HepG2 (cell line): Measurements from ENCODE around the gene KIF22. TPM values are rescaled to one million over a fixed set of nuclear protein-coding genes. Genes with fewer than 3 reads are reported as not detected.

Experiments used
- ARHGAP35 ChIP-seq: sonication (generic); formaldehyde crosslinking; IDR thresholded peaks from 2 replicates; pipeline ENCODE4 v1.9.0; 2022; ENCODE audit warnings: mild to moderate bottlenecking, inconsistent platforms, moderate library complexity, missing genetic modification reagents, borderline replicate concordance
- CCAR2 ChIP-seq: fragments of 200-400 bp; formaldehyde crosslinking; optimal IDR thresholded peaks from 2 replicates; pipeline ENCODE3; 2018; ENCODE audit warnings: low read depth, mild to moderate bottlenecking, low read length, moderate library complexity
- KLF11 ChIP-seq: IDR thresholded peaks from 2 replicates; pipeline ENCODE4 v1.6.1; 2016; ENCODE audit warnings: missing compliant biosample characterization
- KLF9 ChIP-seq: IDR thresholded peaks from 2 replicates; pipeline ENCODE4 v1.6.1; 2016; ENCODE audit warnings: low read depth
- SRY ChIP-seq: sonication (generic); formaldehyde crosslinking; IDR thresholded peaks from 2 replicates; pipeline ENCODE4 v1.8.0; 2022; ENCODE audit warnings: mild to moderate bottlenecking, missing genetic modification reagents
- TOPORS ChIP-seq: sonication (generic); formaldehyde crosslinking; IDR thresholded peaks from 2 replicates; pipeline ENCODE4 v1.8.0; 2023; ENCODE audit warnings: mild to moderate bottlenecking, missing genetic modification reagents
- ZBTB7A ChIP-seq: sonication (generic); formaldehyde crosslinking; IDR thresholded peaks from 2 replicates; pipeline ENCODE4 v1.8.0; 2022; ENCODE audit warnings: mild to moderate bottlenecking, missing genetic modification reagents
- ZKSCAN5 ChIP-seq: sonication (generic); formaldehyde crosslinking; IDR thresholded peaks from 2 replicates; pipeline ENCODE4 v1.5.1; 2020; ENCODE audit warnings: mild to moderate bottlenecking, missing genetic modification reagents
- ZNF274 ChIP-seq: sonication (generic); formaldehyde crosslinking; IDR thresholded peaks from 2 replicates; pipeline ENCODE4 v1.5.1; 2020; ENCODE audit warnings: mild to moderate bottlenecking, missing genetic modification reagents
- ZNF3 ChIP-seq: IDR thresholded peaks from 2 replicates; pipeline ENCODE4 v1.7.0; 2017; ENCODE audit warnings: inconsistent platforms
- ZNF780A ChIP-seq: sonication (generic); formaldehyde crosslinking; IDR thresholded peaks from 2 replicates; pipeline ENCODE4 v1.8.0; 2022; ENCODE audit warnings: mild to moderate bottlenecking, missing genetic modification reagents, moderate library complexity
- ZNF781 ChIP-seq: sonication (generic); formaldehyde crosslinking; IDR thresholded peaks from 2 replicates; pipeline ENCODE4 v1.5.1; 2020; ENCODE audit warnings: borderline replicate concordance, mild to moderate bottlenecking, missing genetic modification reagents; ENCODE audit errors: not compliant biosample characterization
- polyA plus RNA-seq, 8 experiments: library from polyadenylated mRNA; depleted of rRNA in 3 of 8; stranded (reverse) in 7 of 8; unstranded in 1 of 8; fragments of >200 nt; fragmentation: Illumina TruSeq in 4 of 8; extraction: Trizol in 4 of 8; gene quantifications; 2 replicates each; pipeline versions ENCODE4 v1.2.1 to v1.2.3, GENCODE V29; 2011 to 2016; ENCODE audit warnings: low read depth in 4 of 8, missing spikeins in 1 of 8, mixed read lengths in 1 of 8; ENCODE audit not compliant: insufficient read depth in 1 of 8
- total RNA-seq, 5 experiments: library from RNA; depleted of rRNA; stranded (reverse); fragments of >200 nt; fragmentation: Illumina TruSeq; extraction: Trizol; gene quantifications; 2 replicates each; pipeline ENCODE4 v1.2.3, GENCODE V29; 2016; ENCODE audit warnings: low read depth in 1 of 5
- TF ChIP-seq, protein P1 (sequence below): sonication (generic); formaldehyde crosslinking; IDR thresholded peaks from 2 replicates; pipeline ENCODE4 v1.4.0; 2020; ENCODE audit warnings: missing genetic modification reagents, borderline replicate concordance
- TF ChIP-seq, protein P2 (sequence below): sonication (generic); formaldehyde crosslinking; IDR thresholded peaks from 2 replicates; pipeline ENCODE4 v1.5.0; 2020; ENCODE audit warnings: missing genetic modification reagents
- TF ChIP-seq, protein P3 (sequence below): sonication (generic); formaldehyde crosslinking; IDR thresholded peaks from 2 replicates; pipeline ENCODE4 v1.4.0; 2020; ENCODE audit warnings: mild to moderate bottlenecking, missing genetic modification reagents

The KIF22 gene
- total and polyA plus RNA-seq, 2 of the 13 experiments (the other 11 are each of a cell fraction or from before 2014, with no cell fraction given): 95.8 to 118 TPM

DNA sequence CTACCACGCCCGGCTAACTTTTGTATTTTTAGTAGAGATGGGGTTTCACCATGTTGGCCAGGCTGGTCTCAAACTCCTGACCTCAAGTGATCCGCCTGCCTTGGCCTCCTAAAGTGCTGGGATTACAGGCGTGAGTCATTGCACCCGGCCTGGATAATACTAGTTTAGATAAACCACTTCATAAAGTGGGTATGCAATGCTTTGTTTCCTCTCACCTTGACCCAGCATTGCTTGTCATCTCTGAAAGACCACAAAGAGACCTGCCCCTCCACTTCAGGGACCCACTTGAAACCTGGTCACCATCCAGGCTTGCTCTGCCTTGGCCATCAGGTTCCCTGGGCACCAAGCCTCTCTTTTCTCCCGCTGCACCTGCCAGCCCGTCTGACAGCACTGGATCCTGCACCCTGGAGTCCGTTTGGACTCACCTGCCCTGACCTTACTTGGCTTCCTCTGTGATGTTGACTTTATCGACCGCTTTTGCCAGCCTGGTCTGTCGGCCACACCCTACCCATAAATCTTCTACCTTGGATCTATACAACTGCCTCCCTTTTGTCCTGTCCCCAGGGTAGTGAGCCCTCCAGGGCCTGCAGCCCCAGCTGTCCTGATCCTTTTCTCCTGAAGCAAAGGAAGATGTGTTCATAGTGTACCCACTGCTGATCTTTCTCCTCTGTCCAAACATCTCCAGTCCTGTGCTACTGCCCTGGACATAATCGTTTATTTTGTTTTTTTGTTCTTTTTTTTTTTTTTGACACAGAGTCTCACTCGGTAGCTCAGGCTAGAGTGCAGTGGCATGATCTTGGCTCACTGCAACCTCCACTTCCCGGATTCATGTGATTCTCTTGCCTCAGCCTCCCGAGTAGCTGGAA, 25.2 kb upstream of the KIF22 start (continued):
- no peak for TF ChIP-seq ZNF780A (CRISPR knock-in tag)
- TF ChIP-seq ZNF274 (CRISPR knock-in tag): peak; percentile 79
- TF ChIP-seq ZBTB7A (CRISPR knock-in tag): peak; percentile 86; the same call in 1 of the 2 replicates
- TF ChIP-seq KLF9: no peak
- TF ChIP-seq, protein P1, sequence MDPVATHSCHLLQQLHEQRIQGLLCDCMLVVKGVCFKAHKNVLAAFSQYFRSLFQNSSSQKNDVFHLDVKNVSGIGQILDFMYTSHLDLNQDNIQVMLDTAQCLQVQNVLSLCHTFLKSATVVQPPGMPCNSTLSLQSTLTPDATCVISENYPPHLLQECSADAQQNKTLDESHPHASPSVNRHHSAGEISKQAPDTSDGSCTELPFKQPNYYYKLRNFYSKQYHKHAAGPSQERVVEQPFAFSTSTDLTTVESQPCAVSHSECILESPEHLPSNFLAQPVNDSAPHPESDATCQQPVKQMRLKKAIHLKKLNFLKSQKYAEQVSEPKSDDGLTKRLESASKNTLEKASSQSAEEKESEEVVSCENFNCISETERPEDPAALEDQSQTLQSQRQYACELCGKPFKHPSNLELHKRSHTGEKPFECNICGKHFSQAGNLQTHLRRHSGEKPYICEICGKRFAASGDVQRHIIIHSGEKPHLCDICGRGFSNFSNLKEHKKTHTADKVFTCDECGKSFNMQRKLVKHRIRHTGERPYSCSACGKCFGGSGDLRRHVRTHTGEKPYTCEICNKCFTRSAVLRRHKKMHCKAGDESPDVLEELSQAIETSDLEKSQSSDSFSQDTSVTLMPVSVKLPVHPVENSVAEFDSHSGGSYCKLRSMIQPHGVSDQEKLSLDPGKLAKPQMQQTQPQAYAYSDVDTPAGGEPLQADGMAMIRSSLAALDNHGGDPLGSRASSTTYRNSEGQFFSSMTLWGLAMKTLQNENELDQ (CRISPR knock-in tag): no peak
- TF ChIP-seq CCAR2: no peak
- TF ChIP-seq ZKSCAN5: no peak
- TF ChIP-seq, protein P2, sequence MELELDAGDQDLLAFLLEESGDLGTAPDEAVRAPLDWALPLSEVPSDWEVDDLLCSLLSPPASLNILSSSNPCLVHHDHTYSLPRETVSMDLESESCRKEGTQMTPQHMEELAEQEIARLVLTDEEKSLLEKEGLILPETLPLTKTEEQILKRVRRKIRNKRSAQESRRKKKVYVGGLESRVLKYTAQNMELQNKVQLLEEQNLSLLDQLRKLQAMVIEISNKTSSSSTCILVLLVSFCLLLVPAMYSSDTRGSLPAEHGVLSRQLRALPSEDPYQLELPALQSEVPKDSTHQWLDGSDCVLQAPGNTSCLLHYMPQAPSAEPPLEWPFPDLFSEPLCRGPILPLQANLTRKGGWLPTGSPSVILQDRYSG (CRISPR knock-in tag): no peak
- TF ChIP-seq KLF11 (CRISPR knock-in tag): 0 out of 2 replicates have a peak, but pooled peaks have one; percentile 37
- no peak for TF ChIP-seq ZNF3 (CRISPR knock-in tag)
- peak; percentile 71; the same call in 1 of the 2 replicates for TF ChIP-seq ARHGAP35 (CRISPR knock-in tag)
- TF ChIP-seq, protein P3, sequence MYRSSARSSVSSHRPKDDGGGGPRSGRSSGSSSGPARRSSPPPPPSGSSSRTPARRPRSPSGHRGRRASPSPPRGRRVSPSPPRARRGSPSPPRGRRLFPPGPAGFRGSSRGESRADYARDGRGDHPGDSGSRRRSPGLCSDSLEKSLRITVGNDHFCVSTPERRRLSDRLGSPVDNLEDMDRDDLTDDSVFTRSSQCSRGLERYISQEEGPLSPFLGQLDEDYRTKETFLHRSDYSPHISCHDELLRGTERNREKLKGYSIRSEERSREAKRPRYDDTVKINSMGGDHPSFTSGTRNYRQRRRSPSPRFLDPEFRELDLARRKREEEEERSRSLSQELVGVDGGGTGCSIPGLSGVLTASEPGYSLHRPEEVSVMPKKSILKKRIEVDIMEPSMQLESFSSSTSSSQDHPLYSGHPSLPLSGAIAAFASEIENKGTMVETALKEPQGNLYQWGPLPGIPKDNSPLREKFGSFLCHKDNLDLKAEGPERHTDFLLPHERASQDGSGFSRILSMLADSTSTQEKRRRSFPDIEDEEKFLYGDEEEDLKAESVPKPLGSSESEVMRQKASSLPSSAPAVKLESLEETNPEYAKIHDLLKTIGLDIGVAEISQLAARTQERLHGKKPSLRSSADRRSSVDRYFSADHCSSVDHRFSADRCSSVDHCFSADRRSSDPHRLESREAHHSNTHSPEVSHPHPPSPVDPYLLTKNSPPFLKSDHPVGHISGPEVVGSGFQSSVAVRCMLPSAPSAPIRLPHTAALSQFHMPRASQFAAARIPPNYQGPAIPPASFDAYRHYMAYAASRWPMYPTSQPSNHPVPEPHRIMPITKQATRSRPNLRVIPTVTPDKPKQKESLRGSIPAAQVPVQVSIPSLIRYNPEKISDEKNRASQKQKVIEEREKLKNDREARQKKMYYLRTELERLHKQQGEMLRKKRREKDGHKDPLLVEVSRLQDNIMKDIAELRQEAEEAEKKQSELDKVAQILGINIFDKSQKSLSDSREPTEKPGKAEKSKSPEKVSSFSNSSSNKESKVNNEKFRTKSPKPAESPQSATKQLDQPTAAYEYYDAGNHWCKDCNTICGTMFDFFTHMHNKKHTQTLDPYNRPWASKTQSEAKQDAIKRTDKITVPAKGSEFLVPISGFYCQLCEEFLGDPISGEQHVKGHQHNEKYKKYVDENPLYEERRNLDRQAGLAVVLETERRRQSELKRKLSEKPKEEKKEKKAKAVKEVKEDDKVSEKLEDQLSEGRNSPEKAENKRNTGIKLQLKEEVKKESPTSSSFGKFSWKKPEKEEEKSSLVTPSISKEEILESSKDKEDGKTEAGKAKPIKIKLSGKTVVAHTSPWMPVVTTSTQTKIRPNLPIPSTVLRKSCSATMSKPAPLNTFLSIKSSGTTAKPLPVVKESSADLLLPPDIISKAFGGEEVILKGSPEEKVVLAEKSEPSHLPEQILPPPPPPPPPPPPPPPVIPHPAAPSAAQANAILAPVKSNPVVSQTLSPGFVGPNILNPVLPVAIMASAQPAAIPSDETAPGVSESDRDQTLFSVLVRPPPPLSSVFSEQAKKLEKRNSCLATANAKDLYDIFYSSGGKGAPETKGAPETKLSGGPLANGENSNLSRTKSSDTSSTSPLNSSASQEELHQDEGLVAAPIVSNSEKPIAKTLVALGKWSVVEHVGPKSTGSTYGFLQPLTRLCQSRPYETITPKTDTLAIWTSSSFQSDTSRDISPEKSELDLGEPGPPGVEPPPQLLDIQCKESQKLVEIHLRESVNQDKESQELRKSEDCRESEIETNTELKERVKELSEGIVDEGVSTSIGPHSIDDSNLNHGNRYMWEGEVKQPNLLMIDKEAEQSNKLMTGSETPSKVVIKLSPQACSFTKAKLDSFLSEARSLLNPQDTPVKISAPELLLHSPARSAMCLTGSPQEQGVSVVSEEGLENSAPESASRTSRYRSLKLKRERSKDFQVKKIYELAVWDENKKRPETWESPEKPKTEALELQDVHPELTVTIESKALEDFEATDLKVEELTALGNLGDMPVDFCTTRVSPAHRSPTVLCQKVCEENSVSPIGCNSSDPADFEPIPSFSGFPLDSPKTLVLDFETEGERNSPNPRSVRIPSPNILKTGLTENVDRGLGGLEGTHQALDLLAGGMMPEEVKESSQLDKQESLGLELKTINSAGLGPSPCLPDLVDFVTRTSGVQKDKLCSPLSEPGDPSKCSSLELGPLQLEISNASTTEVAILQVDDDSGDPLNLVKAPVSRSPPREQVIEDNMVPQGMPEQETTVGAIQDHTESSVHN: no peak; the same call in 1 of the 2 replicates
- TF ChIP-seq ZNF781 (CRISPR knock-in tag): no peak
- peak; percentile 89; the same call in 1 of the 2 replicates for TF ChIP-seq TOPORS (CRISPR knock-in tag)
- peak; percentile 88 for TF ChIP-seq SRY (CRISPR knock-in tag)
